Measurements from ENCODE around the gene SERPINA6. TPM values are rescaled to one million over a fixed set of nuclear protein-coding genes. Genes with fewer than 3 reads are reported as not detected.
"Not testable (repeated sequence)": the region's sequence is repeated elsewhere in the genome, so short reads cannot be mapped to it uniquely, and the experiment has no call there.

Gene SERPINA6
- total RNA-seq, 1 donor from 2014 or later, result 0.77 TPM

DNA sequence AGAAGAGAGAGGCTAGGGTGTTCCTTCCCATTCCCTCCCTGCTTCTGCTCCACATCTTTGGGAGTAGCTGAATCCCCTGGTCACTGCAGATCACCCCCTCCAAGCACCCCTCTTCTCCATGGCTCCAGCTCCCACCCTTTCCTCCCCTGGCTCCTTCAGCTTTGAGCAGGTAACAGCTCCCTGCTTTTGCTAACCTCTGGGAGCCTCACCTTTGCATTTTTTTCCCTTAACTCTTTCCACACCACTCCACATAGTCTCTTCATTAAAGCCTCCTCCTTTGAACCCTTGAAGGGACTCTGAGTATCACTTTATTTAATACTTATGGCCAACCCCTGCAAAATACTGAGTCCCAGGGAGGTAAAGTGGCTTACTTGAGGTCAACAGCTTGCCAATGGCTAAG is 25.7 kb upstream of the SERPINA6 start:
- Mint-ChIP-seq H3K27ac (no peak overlapping the region), H3K27me3 (peaks cover 12% of the 10 kb centered on the region), H3K9me3 (no peaks in the 10 kb centered on the region), H3K36me3 (no peaks in the 10 kb centered on the region), H3K4me3 (no peak overlapping the region), H3K4me1 (ENCODE audit: unreplicated experiment) (no peaks in the 10 kb centered on the region)
- TF ChIP-seq, protein P1, sequence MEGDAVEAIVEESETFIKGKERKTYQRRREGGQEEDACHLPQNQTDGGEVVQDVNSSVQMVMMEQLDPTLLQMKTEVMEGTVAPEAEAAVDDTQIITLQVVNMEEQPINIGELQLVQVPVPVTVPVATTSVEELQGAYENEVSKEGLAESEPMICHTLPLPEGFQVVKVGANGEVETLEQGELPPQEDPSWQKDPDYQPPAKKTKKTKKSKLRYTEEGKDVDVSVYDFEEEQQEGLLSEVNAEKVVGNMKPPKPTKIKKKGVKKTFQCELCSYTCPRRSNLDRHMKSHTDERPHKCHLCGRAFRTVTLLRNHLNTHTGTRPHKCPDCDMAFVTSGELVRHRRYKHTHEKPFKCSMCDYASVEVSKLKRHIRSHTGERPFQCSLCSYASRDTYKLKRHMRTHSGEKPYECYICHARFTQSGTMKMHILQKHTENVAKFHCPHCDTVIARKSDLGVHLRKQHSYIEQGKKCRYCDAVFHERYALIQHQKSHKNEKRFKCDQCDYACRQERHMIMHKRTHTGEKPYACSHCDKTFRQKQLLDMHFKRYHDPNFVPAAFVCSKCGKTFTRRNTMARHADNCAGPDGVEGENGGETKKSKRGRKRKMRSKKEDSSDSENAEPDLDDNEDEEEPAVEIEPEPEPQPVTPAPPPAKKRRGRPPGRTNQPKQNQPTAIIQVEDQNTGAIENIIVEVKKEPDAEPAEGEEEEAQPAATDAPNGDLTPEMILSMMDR (conservative IDR thresholded peaks at IDR 0.05), result no peak
- DNase-seq (ENCODE audit: extremely low spot score, unreplicated experiment), result no peak

DNA sequence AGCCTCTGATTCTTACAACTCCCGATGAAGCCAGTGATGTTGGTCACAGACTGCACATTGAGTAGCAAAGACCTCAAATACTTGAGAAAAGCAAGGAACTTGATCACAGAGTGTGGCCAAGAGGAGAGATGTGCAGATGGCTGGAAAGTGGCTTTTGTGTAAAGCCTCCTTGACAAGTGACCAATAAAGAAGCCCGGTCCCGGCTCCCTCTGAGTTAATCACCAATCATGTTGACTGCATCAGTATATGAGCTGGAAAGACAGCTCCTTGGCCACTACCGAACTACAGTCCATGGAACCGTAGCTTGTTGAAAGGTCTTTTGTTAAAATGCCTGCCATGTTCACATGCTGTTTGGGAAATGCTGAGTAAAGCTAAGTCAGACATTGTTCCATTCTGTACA is 23.7 kb upstream of the SERPINA6 start:
- Mint-ChIP-seq H3K4me3 (no peak overlapping the region), H3K9me3 (no peaks in the 10 kb centered on the region), H3K4me1 (ENCODE audit: unreplicated experiment) (no peaks in the 10 kb centered on the region), H3K27me3 (peaks cover 9% of the 10 kb centered on the region), H3K36me3 (no peaks in the 10 kb centered on the region), H3K27ac (no peak overlapping the region)
- TF ChIP-seq, protein P1 (conservative IDR thresholded peaks at IDR 0.05), result no peak
- DNase-seq (ENCODE audit: extremely low spot score, unreplicated experiment), result no peak

DNA sequence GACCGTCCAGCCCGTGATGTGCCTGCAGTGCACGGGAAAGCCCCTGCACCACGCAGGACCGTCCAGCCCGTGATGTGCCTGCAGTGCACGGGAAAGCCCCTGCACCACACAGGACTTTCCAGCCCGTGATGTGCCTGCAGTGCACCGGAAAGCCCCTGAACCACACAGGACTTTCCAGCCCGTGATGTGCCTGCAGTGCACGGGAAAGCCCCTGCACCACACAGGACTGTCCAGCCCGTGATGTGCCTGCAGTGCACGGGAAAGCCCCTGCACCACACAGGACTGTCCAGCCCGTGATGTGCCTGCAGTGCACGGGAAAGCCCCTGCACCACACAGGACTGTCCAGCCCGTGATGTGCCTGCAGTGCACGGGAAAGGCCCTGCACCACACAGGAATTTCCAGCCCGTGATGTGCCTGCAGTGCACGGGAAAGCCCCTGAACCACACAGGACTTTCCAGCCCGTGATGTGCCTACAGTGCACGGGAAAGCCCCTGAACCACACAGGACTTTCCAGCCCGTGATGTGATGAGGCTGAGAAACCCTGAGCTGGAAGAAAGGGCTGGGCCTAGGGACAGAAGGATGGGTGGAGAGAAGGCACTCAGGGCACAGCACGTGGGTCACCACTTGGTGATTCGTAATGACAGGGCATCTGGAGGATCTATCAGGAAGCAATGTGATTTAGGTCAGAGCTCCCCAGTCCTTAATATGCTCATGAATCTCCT is 23.1 kb upstream of the SERPINA6 start:
- not testable (repeated sequence) for H3K9me3 Mint-ChIP-seq; H3K4me3 Mint-ChIP-seq; H3K27ac Mint-ChIP-seq; DNase-seq (ENCODE audit: extremely low spot score, unreplicated experiment); H3K27me3 Mint-ChIP-seq; H3K36me3 Mint-ChIP-seq; H3K4me1 Mint-ChIP-seq (ENCODE audit: unreplicated experiment)

DNA sequence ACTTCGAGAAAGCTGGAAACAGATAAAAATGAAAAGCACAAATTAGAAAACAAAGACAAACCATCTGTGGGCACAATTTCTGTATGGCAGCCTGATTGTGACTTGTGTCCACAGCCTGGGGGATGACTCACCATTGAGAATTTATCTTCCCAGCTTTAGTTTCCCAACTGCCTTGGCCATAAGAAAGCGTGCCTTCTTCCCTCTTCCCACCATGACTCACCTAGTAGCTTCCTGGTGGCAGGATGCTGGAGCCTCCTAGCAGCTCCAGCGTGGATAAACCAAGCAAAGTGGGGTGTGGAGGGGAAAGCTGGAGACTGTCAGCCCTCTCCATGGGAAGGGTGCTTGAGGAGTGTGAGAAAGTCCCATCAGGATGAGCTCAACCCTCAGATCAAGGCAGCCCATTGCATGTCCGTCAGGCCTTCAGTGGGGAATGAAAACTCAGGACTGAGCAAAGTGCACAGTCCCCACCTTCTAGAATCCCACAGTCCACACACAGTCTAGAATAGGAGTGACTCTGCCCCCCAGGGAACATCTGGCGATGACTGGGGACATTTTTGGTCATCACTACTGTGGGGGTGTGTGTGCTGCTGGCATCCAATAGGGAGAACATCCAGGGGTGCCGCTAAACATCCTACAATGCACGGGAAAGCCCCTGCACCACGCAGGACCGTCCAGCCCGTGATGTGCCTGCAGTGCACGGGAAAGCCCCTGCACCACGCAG is 22.4 kb upstream of the SERPINA6 start:
- Mint-ChIP-seq H3K4me3 (no peak overlapping the region), H3K36me3 (no peaks in the 10 kb centered on the region), H3K4me1 (ENCODE audit: unreplicated experiment) (no peaks in the 10 kb centered on the region), H3K9me3 (no peaks in the 10 kb centered on the region), H3K27ac (no peak overlapping the region), H3K27me3 (peaks cover 10% of the 10 kb centered on the region)
- TF ChIP-seq, protein P1 (conservative IDR thresholded peaks at IDR 0.05), result no peak
- no peak for DNase-seq (ENCODE audit: extremely low spot score, unreplicated experiment)

DNA sequence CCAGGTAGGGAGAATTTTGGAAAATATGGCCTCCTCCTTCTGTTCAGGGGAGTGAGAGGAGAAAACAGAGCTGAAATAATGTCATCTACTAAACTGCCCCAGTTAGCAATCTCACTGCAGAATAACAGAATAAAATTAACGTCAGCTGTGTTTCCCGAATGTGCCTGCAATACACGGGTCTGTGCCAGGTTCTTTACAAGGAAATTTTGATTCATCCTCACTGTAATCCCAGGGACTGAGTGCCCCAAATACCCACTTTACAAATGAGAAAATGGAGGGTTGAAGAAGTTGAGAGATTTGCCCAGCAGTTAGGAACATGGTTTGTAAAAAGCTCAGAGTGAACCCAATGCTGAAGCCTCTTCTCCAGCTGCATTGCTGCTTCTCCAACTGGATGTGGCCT is 21.3 kb upstream of the SERPINA6 start:
- TF ChIP-seq, protein P1 (conservative IDR thresholded peaks at IDR 0.05), result no peak
- no peak overlapping the region for H3K27ac Mint-ChIP-seq
- no peaks in the 10 kb centered on the region for H3K36me3 Mint-ChIP-seq
- no peak overlapping the region for H3K4me3 Mint-ChIP-seq
- H3K27me3 Mint-ChIP-seq, result peaks cover 10% of the 10 kb centered on the region
- DNase-seq (ENCODE audit: extremely low spot score, unreplicated experiment), result no peak
- no peaks in the 10 kb centered on the region for H3K4me1 Mint-ChIP-seq (ENCODE audit: unreplicated experiment)
- no peaks in the 10 kb centered on the region for H3K9me3 Mint-ChIP-seq

DNA sequence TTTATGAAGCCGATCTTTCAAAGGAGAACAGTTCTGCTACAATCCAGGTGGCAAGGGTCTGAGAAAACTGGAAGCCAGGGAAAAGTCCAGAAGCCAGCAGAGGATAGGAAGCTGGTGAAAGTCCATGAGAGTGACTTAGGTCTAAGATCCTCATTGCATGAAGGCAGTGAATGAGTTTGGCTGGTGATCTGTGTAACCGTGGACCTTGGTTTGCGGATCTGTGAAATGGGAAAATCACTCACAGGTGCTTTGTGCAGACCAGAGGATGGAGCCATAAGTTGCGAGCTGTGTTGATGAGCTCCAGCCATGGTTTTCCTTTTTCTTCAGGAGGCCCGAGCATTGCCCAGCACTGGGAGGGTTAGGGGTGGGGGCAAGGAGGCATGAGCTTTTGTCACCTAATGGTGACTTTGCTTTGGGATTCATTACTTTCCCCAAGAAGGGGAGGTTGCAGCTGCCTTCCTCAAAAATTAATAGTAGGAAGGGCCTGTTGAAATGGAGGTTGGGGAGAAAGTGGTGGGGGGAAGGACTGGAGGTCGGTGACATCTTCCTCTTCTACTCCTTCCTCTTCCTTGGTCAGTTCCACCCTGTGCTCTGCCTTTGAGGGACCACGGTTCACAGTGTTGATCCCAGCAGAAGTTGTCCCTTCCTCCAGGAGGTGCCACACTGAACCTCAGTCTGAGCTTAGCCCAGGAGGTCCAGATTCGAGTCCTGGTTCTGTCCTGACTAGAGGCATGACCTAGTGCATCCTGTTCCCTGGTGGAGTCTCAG is 20.3 kb upstream of the SERPINA6 start:
- Mint-ChIP-seq H3K4me1 (ENCODE audit: unreplicated experiment) (no peaks in the 10 kb centered on the region), H3K27ac (no peak overlapping the region), H3K27me3 (peaks cover 7% of the 10 kb centered on the region), H3K4me3 (no peak overlapping the region), H3K36me3 (no peaks in the 10 kb centered on the region), H3K9me3 (no peaks in the 10 kb centered on the region)
- TF ChIP-seq, protein P1 (conservative IDR thresholded peaks at IDR 0.05), result no peak
- no peak for DNase-seq (ENCODE audit: extremely low spot score, unreplicated experiment)
